AG04450 (cell line): Measurements from ENCODE around the gene RFESD. TPM values are rescaled to one million over a fixed set of nuclear protein-coding genes. Genes with fewer than 3 reads are reported as not detected.

ENCODE experiments used
- CTCF ChIA-PET: fragments of 300-600, 350-600 bp; formaldehyde crosslinking; extraction: SDS; loops from one replicate; lab custom pipeline; 2022; ENCODE audit warnings: antibody characterized with exemption, inconsistent platforms; lab: Charles Lee
- POLR2A ChIA-PET: fragments of 350-600 bp; formaldehyde crosslinking; extraction: SDS; loops from one replicate; lab custom pipeline; 2021; ENCODE audit warnings: antibody characterized with exemption, inconsistent platforms; lab: Yijun Ruan, JAX
- DNase-seq: peaks from one replicate; pipeline ENCODE4 v3.0.0-alpha.2; 2011; ENCODE audit warnings: low read depth, low spot score
- H3K27ac ChIP-seq: one replicate; pipeline ENCODE4 v1.5.1; 2012; ENCODE audit warnings: low read depth, low read length, control low read depth
- H3K27me3 ChIP-seq: one replicate; pipeline ENCODE4 v1.6.0; 2012; ENCODE audit warnings: low read length; ENCODE audit not compliant: control insufficient read depth, insufficient read depth
- H3K4me3 ChIP-seq: 2 replicates; pipeline ENCODE4 v1.5.1; 2011; ENCODE audit warnings: mild to moderate bottlenecking, low read depth, low read length, control low read depth
- H3K9me3 ChIP-seq: 2 replicates; pipeline ENCODE4 v1.5.1; 2012; ENCODE audit warnings: low read length; ENCODE audit not compliant: control insufficient read depth, insufficient read depth
- polyA plus RNA-seq: library from polyadenylated mRNA; depleted of rRNA; stranded (reverse); fragments of >200 nt; gene quantifications from 2 replicates; pipeline ENCODE4 v1.2.3, GENCODE V29; 2011
- TF ChIP-seq, protein P1 (sequence below): IDR thresholded peaks from 2 replicates; pipeline ENCODE4 v1.5.1; 2011; ENCODE audit warnings: low read depth, low read length, control low read depth, inconsistent platforms

Gene RFESD
- polyA plus RNA-seq, 1 experiment: 3.8 TPM

DNA sequence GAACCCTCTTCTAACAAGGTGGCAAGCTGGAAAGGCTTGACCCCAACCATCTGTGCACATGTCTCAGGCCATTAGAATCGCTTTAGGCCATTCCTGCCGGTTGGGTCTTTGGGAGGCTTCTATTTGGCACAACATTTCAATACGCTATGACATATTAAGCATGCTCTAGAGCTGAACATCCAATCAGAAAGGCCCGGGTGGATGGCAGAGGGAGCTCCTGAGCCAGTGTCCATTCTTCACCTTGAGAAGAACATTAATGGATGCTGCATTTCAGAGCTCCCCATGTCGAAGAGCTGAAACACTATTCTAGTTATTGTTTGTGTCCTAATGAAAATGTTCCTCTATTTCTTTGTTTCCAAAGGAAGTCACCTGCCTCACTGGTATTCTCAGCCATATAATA lies 23.4 kb downstream of the RFESD start:
- H3K9me3 ChIP-seq: no peaks in the 10 kb centered on the region
- no peaks in the 10 kb centered on the region for H3K27me3 ChIP-seq
- DNase-seq: no peak
- ChIA-PET POLR2A (interaction anchor here (0.9 to 2.6 kb wide), 6 partner anchors 23 to 92 kb away, joined by 3 to 20 read pairs (median 5); partner anchors contain the start of genes RFESD and RHOBTB3), CTCF (interaction anchor here (1.0 to 2.3 kb wide), 3 partner anchors 23 to 179 kb away, joined by 3 to 11 read pairs (median 3); partner anchors contain the start of gene RFESD)
- peak overlapping the region; percentile 69 for H3K27ac ChIP-seq
- no peak overlapping the region for H3K4me3 ChIP-seq
- TF ChIP-seq, protein P1, sequence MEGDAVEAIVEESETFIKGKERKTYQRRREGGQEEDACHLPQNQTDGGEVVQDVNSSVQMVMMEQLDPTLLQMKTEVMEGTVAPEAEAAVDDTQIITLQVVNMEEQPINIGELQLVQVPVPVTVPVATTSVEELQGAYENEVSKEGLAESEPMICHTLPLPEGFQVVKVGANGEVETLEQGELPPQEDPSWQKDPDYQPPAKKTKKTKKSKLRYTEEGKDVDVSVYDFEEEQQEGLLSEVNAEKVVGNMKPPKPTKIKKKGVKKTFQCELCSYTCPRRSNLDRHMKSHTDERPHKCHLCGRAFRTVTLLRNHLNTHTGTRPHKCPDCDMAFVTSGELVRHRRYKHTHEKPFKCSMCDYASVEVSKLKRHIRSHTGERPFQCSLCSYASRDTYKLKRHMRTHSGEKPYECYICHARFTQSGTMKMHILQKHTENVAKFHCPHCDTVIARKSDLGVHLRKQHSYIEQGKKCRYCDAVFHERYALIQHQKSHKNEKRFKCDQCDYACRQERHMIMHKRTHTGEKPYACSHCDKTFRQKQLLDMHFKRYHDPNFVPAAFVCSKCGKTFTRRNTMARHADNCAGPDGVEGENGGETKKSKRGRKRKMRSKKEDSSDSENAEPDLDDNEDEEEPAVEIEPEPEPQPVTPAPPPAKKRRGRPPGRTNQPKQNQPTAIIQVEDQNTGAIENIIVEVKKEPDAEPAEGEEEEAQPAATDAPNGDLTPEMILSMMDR: no peak

DNA sequence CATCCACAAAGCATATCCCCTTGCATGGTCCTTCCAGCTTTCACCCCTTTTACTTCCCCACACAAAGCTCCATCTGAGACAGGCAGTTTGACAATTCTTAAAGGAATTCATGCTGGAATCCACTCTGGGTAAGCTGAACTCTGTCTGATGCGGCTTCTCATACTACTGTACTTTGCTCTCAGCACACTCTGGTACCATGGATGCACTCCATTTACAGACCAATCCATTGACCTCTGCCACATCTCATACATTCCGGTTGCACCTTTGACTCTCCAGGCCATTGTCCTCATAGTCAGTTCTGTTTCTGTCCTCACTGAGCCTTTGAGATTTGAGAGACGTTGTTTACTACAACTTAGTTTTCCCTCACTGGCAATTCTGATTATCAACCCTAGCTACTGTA lies 24.0 kb downstream of the RFESD start:
- no peak overlapping the region for H3K4me3 ChIP-seq
- H3K9me3 ChIP-seq: no peaks in the 10 kb centered on the region
- ChIA-PET POLR2A (interaction anchor here (1.1 to 2.6 kb wide), 3 partner anchors 42 to 61 kb away, joined by 3 to 20 read pairs (median 9); partner anchors contain the start of gene RHOBTB3), CTCF (interaction anchor here (1.0 to 2.3 kb wide), 3 partner anchors 24 to 179 kb away, joined by 3 to 11 read pairs (median 3); partner anchors contain the start of gene RFESD)
- no peaks in the 10 kb centered on the region for H3K27me3 ChIP-seq
- no peak overlapping the region for H3K27ac ChIP-seq
- no peak for DNase-seq
- TF ChIP-seq, protein P1: no peak

DNA sequence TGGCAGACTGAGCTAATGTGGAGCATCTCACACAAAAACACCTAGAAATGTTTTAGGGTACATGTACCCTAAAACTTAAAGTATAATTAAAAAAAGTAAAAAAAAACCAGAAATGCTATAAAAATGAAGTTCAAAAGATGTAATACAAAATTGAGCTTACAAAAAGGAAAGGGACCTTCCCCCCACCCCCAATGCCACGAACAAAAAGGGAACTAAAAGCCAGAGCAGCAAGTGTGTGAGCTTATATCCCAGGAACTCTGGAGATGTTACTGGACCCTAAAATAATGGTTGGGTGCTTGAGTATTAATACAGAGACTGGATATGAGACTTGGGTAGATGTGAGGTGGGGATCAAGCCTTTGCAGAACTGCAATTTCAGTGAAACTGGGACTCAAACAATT lies 25.2 kb downstream of the RFESD start:
- TF ChIP-seq, protein P1: no peak
- DNase-seq: no peak
- Histone ChIP-seq H3K27me3 (no peaks in the 10 kb centered on the region), H3K9me3 (no peaks in the 10 kb centered on the region), H3K4me3 (no peak overlapping the region), H3K27ac (no peak overlapping the region)
- POLR2A ChIA-PET: no interaction called here
- CTCF ChIA-PET: interaction anchor here (0.9 to 1.2 kb wide), 2 partner anchors 8 to 25 kb away, joined by 3 to 7 read pairs; partner anchors contain the start of gene RFESD

DNA sequence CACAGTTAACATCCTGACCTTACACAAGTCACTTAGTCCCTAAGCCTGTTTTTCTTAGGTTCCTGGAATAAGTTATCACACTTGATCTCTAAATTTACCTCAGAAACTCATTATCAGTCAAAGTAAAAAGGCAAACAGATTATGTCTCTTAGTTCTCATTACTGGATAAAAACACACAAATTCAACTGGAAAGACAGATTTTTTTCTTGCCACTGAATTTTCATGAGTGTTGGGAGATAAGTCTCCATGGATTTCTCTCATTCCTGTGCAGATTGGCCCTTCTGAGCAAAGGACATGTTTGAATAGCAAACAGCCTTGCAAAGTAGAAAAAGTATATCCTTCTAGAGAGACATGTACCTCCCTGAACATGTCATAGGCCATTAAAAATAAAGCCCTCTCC lies 26.1 kb downstream of the RFESD start:
- TF ChIP-seq, protein P1: no peak
- no peak for DNase-seq
- no peak overlapping the region for H3K27ac ChIP-seq
- ChIA-PET CTCF (interaction anchor here (1.2 to 2.3 kb wide), 2 partner anchors 8 to 9 kb away, joined by 7 to 20 read pairs; no protein-coding TSS in a partner anchor), POLR2A (interaction anchor here (1.9 kb wide), 1 partner anchor 58 kb away, joined by 10 read pairs; the partner anchor contains the start of gene RHOBTB3)
- H3K27me3 ChIP-seq: no peaks in the 10 kb centered on the region
- H3K4me3 ChIP-seq: no peak overlapping the region
- no peaks in the 10 kb centered on the region for H3K9me3 ChIP-seq

DNA sequence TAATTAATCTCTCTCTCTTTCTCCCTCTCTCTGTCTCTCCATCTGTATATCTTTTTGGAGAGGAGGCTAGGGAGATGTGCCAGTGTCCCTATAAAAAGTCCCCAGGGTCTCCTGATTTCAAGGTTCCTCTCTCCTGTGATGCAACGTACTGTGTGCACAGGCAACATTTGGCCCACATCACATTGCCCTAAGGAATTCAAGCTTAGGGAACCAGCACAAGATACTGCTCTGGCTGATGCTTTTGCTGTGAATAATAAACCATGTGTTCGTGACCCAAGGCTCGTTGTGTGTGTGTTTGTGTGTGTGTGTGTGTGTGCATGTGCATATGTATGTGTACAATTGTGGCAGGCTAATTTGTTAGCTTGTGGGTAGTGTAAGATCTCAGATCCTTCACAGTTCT lies 26.5 kb downstream of the RFESD start:
- POLR2A ChIA-PET: interaction anchor here (0.9 to 1.9 kb wide), 2 partner anchors 58 to 87 kb away, joined by 3 to 10 read pairs; partner anchors contain the start of gene RHOBTB3
- no peak for DNase-seq
- TF ChIP-seq, protein P1: no peak
- Histone ChIP-seq H3K9me3 (no peaks in the 10 kb centered on the region), H3K27ac (no peak overlapping the region), H3K27me3 (no peaks in the 10 kb centered on the region), H3K4me3 (no peak overlapping the region)
- CTCF ChIA-PET: interaction anchor here (2.3 kb wide), 1 partner anchor 9 kb away, joined by 20 read pairs; no protein-coding TSS in a partner anchor
